ENCODE results near the gene RPL7L1. TPM values are rescaled to one million over a fixed set of nuclear protein-coding genes. Genes with fewer than 3 reads are reported as not detected.

RPL7L1 gene
- 54.5 TPM for polyA plus RNA-seq (2012; ENCODE audit: low read depth, missing spikeins)

GRCh38 chr6:42879372-42880239 lies at the start of gene RPL7L1:
RPL7L1 (plus strand) TSS chr6:42879616; CDS start chr6:42879911, 295 bp downstream.
- peak; percentile 59 for DNase-seq (ENCODE audit: insufficient read length, low spot score)
- TF ChIP-seq POLR2AphosphoS5 (IDR thresholded peaks at IDR 0.05; ENCODE audit: low read depth, low read length) = peak; percentile 97
- peak; percentile 98 for TF ChIP-seq TAF1 (IDR thresholded peaks at IDR 0.05; ENCODE audit: low read depth, low read length)
- peak; percentile 95 for TF ChIP-seq POLR2A (IDR thresholded peaks at IDR 0.05; ENCODE audit: low read depth, low read length)
- TF ChIP-seq PAX5 (IDR thresholded peaks at IDR 0.05; ENCODE audit: insufficient read depth, low read length, severe bottlenecking) = no peak
- peak; percentile 71; the same call in 1 of the 2 replicates for TF ChIP-seq POU2F2 (IDR thresholded peaks at IDR 0.05; ENCODE audit: low read depth, low read length)
- TF ChIP-seq SPI1 (IDR thresholded peaks at IDR 0.05; ENCODE audit: low read depth, low read length) = peak; percentile 26; the same call in 1 of the 2 replicates
- peak; percentile 94 for FAIRE-seq

GRCh38 chr6:42831237-42831636 lies 48.2 kb upstream of the RPL7L1 start:
- DNase-seq (ENCODE audit: insufficient read length, low spot score) (no peak), FAIRE-seq (no peak)
- TF ChIP-seq POLR2A (IDR thresholded peaks at IDR 0.05; ENCODE audit: low read depth, low read length) = no peak
- no peak for TF ChIP-seq SPI1 (IDR thresholded peaks at IDR 0.05; ENCODE audit: low read depth, low read length)
- TF ChIP-seq POLR2AphosphoS5 (IDR thresholded peaks at IDR 0.05; ENCODE audit: low read depth, low read length) = no peak
- TF ChIP-seq PAX5 (IDR thresholded peaks at IDR 0.05; ENCODE audit: insufficient read depth, low read length, severe bottlenecking) = no peak
- TF ChIP-seq TAF1 (IDR thresholded peaks at IDR 0.05; ENCODE audit: low read depth, low read length) = no peak
- no peak for TF ChIP-seq POU2F2 (IDR thresholded peaks at IDR 0.05; ENCODE audit: low read depth, low read length)

DNA sequence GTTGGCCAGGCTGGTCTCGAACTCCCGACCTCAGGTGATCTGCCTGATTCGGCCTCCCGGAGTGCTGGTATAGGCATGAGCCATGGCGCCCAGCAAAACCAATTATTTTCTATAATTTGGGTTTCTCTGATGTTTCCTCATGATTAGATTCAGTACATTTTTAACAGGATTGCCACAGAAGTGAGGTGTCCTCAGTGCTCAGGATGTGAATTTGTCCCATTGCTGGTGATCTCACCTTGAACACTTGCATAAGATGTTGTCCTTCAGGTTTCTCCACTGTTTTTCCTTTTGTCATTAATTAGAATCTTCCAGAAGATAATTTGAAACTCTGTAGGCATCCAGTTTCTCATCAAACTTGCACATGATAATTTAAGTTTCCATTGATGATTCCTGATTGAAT lies 45.4 kb upstream of the RPL7L1 start:
- FAIRE-seq (no peak), DNase-seq (ENCODE audit: insufficient read length, low spot score) (no peak)
- TF ChIP-seq POU2F2 (IDR thresholded peaks at IDR 0.05; ENCODE audit: low read depth, low read length) = no peak
- no peak for TF ChIP-seq SPI1 (IDR thresholded peaks at IDR 0.05; ENCODE audit: low read depth, low read length)
- TF ChIP-seq POLR2AphosphoS5 (IDR thresholded peaks at IDR 0.05; ENCODE audit: low read depth, low read length) = no peak
- TF ChIP-seq TAF1 (IDR thresholded peaks at IDR 0.05; ENCODE audit: low read depth, low read length) = no peak
- TF ChIP-seq PAX5 (IDR thresholded peaks at IDR 0.05; ENCODE audit: insufficient read depth, low read length, severe bottlenecking) = no peak

GRCh38 chr6:42841844-42842584 lies 37.4 kb upstream of the RPL7L1 start:
- FAIRE-seq (peak; percentile 31), DNase-seq (ENCODE audit: insufficient read length, low spot score) (no peak)
- TF ChIP-seq SPI1 (IDR thresholded peaks at IDR 0.05; ENCODE audit: low read depth, low read length) = no peak
- TF ChIP-seq POU2F2 (IDR thresholded peaks at IDR 0.05; ENCODE audit: low read depth, low read length) = no peak
- no peak for TF ChIP-seq POLR2AphosphoS5 (IDR thresholded peaks at IDR 0.05; ENCODE audit: low read depth, low read length)
- TF ChIP-seq PAX5 (IDR thresholded peaks at IDR 0.05; ENCODE audit: insufficient read depth, low read length, severe bottlenecking) = no peak
- no peak for TF ChIP-seq TAF1 (IDR thresholded peaks at IDR 0.05; ENCODE audit: low read depth, low read length)
- no peak for TF ChIP-seq POLR2A (IDR thresholded peaks at IDR 0.05; ENCODE audit: low read depth, low read length)

DNA sequence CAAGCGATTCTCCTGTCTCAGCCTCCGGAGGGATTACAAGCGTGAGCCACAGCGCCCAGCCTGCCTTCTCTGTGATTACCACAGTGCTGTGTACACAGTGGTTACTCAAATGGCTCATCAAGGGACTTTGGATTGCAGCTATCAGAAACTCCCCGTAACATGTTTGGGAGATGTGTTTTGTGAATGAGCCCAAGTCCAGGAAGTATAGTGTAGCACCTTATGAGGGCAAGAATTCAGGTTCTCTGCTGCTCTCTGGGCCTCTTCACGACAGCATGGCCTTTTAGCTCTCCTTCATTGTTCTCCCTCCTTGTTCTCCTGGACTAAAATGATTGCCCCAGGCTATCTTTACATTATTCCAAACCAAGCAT lies 34.1 kb upstream of the RPL7L1 start:
- TF ChIP-seq PAX5 (IDR thresholded peaks at IDR 0.05; ENCODE audit: insufficient read depth, low read length, severe bottlenecking) = no peak
- no peak for TF ChIP-seq POLR2A (IDR thresholded peaks at IDR 0.05; ENCODE audit: low read depth, low read length)
- no peak for TF ChIP-seq SPI1 (IDR thresholded peaks at IDR 0.05; ENCODE audit: low read depth, low read length)
- no peak for TF ChIP-seq POLR2AphosphoS5 (IDR thresholded peaks at IDR 0.05; ENCODE audit: low read depth, low read length)
- no peak for TF ChIP-seq POU2F2 (IDR thresholded peaks at IDR 0.05; ENCODE audit: low read depth, low read length)
- TF ChIP-seq TAF1 (IDR thresholded peaks at IDR 0.05; ENCODE audit: low read depth, low read length) = no peak
- no peak for FAIRE-seq

GRCh38 chr6:42846505-42846904 lies 32.9 kb upstream of the RPL7L1 start:
- no peak for DNase-seq (ENCODE audit: insufficient read length, low spot score)
- FAIRE-seq = no peak
- TF ChIP-seq POU2F2 (IDR thresholded peaks at IDR 0.05; ENCODE audit: low read depth, low read length) (no peak), POLR2AphosphoS5 (IDR thresholded peaks at IDR 0.05; ENCODE audit: low read depth, low read length) (no peak), TAF1 (IDR thresholded peaks at IDR 0.05; ENCODE audit: low read depth, low read length) (no peak), POLR2A (IDR thresholded peaks at IDR 0.05; ENCODE audit: low read depth, low read length) (no peak), PAX5 (IDR thresholded peaks at IDR 0.05; ENCODE audit: insufficient read depth, low read length, severe bottlenecking) (no peak)

More for the DNA sequence above, 34.1 kb upstream of the RPL7L1 start:
- DNase-seq (ENCODE audit: insufficient read length, low spot score) = no peak

- FAIRE-seq = no peak
- DNase-seq (ENCODE audit: insufficient read length, low spot score) = no peak
- TF ChIP-seq SPI1 (IDR thresholded peaks at IDR 0.05; ENCODE audit: low read depth, low read length) = no peak
- TF ChIP-seq PAX5 (IDR thresholded peaks at IDR 0.05; ENCODE audit: insufficient read depth, low read length, severe bottlenecking) = no peak
- TF ChIP-seq POLR2A (IDR thresholded peaks at IDR 0.05; ENCODE audit: low read depth, low read length) = no peak
- TF ChIP-seq POLR2AphosphoS5 (IDR thresholded peaks at IDR 0.05; ENCODE audit: low read depth, low read length) = no peak
- no peak for TF ChIP-seq POU2F2 (IDR thresholded peaks at IDR 0.05; ENCODE audit: low read depth, low read length)
- TF ChIP-seq TAF1 (IDR thresholded peaks at IDR 0.05; ENCODE audit: low read depth, low read length) = no peak
These were observed 30.7 kb upstream of the RPL7L1 start for GRCh38 chr6:42848700-42849099.

DNA sequence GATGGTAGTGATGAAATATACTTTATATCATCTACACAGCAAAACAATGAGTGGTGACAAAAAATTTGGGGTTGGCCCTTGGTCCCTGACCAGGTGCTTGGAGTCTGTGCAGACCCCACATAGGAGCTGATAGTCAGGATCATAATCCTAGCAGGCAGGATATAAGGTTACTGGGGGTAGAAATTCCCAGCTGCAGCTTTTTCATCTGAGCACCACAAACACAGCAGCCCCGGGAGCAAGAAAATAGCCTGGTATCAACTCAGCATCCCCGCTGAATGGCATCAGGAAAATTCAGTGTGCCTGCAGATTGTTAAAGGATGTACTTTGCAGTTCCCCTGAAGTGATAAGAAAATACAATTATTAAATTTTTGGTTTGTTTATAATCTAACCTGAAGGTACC lies 27.8 kb upstream of the RPL7L1 start:
- DNase-seq (ENCODE audit: insufficient read length, low spot score) (no peak), FAIRE-seq (no peak)
- no peak for TF ChIP-seq PAX5 (IDR thresholded peaks at IDR 0.05; ENCODE audit: insufficient read depth, low read length, severe bottlenecking)
- TF ChIP-seq POLR2AphosphoS5 (IDR thresholded peaks at IDR 0.05; ENCODE audit: low read depth, low read length) = no peak
- no peak for TF ChIP-seq POU2F2 (IDR thresholded peaks at IDR 0.05; ENCODE audit: low read depth, low read length)
- no peak for TF ChIP-seq TAF1 (IDR thresholded peaks at IDR 0.05; ENCODE audit: low read depth, low read length)
- TF ChIP-seq SPI1 (IDR thresholded peaks at IDR 0.05; ENCODE audit: low read depth, low read length) = no peak
- no peak for TF ChIP-seq POLR2A (IDR thresholded peaks at IDR 0.05; ENCODE audit: low read depth, low read length)

- FAIRE-seq (no peak), DNase-seq (ENCODE audit: insufficient read length, low spot score) (no peak)
- no peak for TF ChIP-seq POLR2AphosphoS5 (IDR thresholded peaks at IDR 0.05; ENCODE audit: low read depth, low read length)
- no peak for TF ChIP-seq TAF1 (IDR thresholded peaks at IDR 0.05; ENCODE audit: low read depth, low read length)
- no peak for TF ChIP-seq POU2F2 (IDR thresholded peaks at IDR 0.05; ENCODE audit: low read depth, low read length)
- no peak for TF ChIP-seq POLR2A (IDR thresholded peaks at IDR 0.05; ENCODE audit: low read depth, low read length)
- TF ChIP-seq SPI1 (IDR thresholded peaks at IDR 0.05; ENCODE audit: low read depth, low read length) = no peak
- no peak for TF ChIP-seq PAX5 (IDR thresholded peaks at IDR 0.05; ENCODE audit: insufficient read depth, low read length, severe bottlenecking)
These were observed 19.4 kb upstream of the RPL7L1 start for GRCh38 chr6:42860036-42860435.
